A673 (cell line): Measurements from ENCODE around the gene F11R. TPM values are rescaled to one million over a fixed set of nuclear protein-coding genes. Genes with fewer than 3 reads are reported as not detected.
A peak's percentile ranks its signal among the peaks of the same experiment; 100 is the strongest.

ENCODE experiments used
- BruUV-seq: library from RNA; stranded (reverse); fragments of 400-500 nt; replicated peaks from 2 replicates; lab custom pipeline; 2021; lab: Mats Ljungman, UMichigan
- CTCF ChIA-PET: fragments of 300-600 bp; sonication (Branson Sonifier 250); formaldehyde crosslinking; loops from one replicate; lab custom pipeline; 2022; ENCODE audit warnings: antibody characterized with exemption; lab: Charles Lee
- POLR2A ChIA-PET: fragments of 300-600 bp; sonication (Branson Sonifier 250); formaldehyde crosslinking; loops from one replicate; lab custom pipeline; 2022; ENCODE audit warnings: antibody characterized with exemption; ENCODE audit not compliant: low non-redundant PET; lab: Charles Lee
- DNase-seq: peaks from one replicate; pipeline ENCODE4 v3.0.0-alpha.2; 2015; ENCODE audit warnings: low spot score
- H3K27ac ChIP-seq: fragments of 200-600 bp; sonication (generic); 2 replicates; pipeline ENCODE4 v1.5.1; 2016; ENCODE audit warnings: mixed run types, low read depth, mild to moderate bottlenecking, mixed read lengths, antibody characterized with exemption, low read length; ENCODE audit not compliant: poor library complexity, severe bottlenecking
- H3K27me3 ChIP-seq: fragments of 200-600 bp; sonication (generic); replicated peaks from 2 replicates; pipeline ENCODE4 v1.6.1; 2017; ENCODE audit warnings: mixed run types, low read depth, mild to moderate bottlenecking, mixed read lengths, antibody characterized with exemption, low read length; ENCODE audit not compliant: insufficient read depth, poor library complexity
- H3K36me3 ChIP-seq: fragments of 200-600 bp; sonication (generic); 2 replicates; pipeline ENCODE4 v1.6.1; 2016; ENCODE audit warnings: mixed run types, mild to moderate bottlenecking, mixed read lengths, antibody characterized with exemption, low read length; ENCODE audit not compliant: insufficient read depth, poor library complexity, severe bottlenecking
- H3K4me1 ChIP-seq: fragments of 200-600 bp; sonication (generic); 2 replicates; pipeline ENCODE4 v1.6.1; 2017; ENCODE audit warnings: mixed run types, mild to moderate bottlenecking, mixed read lengths, antibody characterized with exemption, low read length; ENCODE audit not compliant: insufficient read depth, poor library complexity, severe bottlenecking
- H3K4me3 ChIP-seq: fragments of 200-600 bp; sonication (generic); 2 replicates; pipeline ENCODE4 v1.5.1; 2016; ENCODE audit warnings: low read depth, mixed run types, mild to moderate bottlenecking, mixed read lengths, low read length; ENCODE audit not compliant: poor library complexity, severe bottlenecking
- H3K9me3 ChIP-seq: fragments of 200-600 bp; sonication (generic); 2 replicates; pipeline ENCODE4 v1.6.1; 2016; ENCODE audit warnings: mixed run types, low read depth, mild to moderate bottlenecking, mixed read lengths, antibody characterized with exemption, low read length; ENCODE audit not compliant: poor library complexity, severe bottlenecking
- CTCF ChIP-seq: fragments of 300-800, 200-600 bp; sonication (generic); conservative IDR thresholded peaks from 2 replicates; pipeline ENCODE4 v1.5.1; 2017; ENCODE audit warnings: low read depth, mild to moderate bottlenecking, antibody characterized with exemption, low read length, moderate library complexity, mixed read lengths
- EZH2 ChIP-seq: fragments of 200-600 bp; sonication (generic); IDR thresholded peaks from 2 replicates; pipeline ENCODE4 v1.6.1; 2017; ENCODE audit warnings: borderline replicate concordance, low read depth, mild to moderate bottlenecking, mixed read lengths, antibody characterized with exemption, low read length; ENCODE audit not compliant: poor library complexity, severe bottlenecking
- intact Hi-C: fragments of 100-400 bp; cut with micrococcal nuclease; formaldehyde crosslinking; loops from one replicate; pipeline ENCODE4 v1.10.0; 2022; ENCODE audit not compliant: unreplicated experiment
- total RNA-seq: library from RNA; stranded (reverse); gene quantifications from 2 replicates; pipeline ENCODE4 v1.2.3, GENCODE V29; 2021

The F11R gene
- total RNA-seq, 1 experiment from 2014 or later = 2.3 TPM

DNA sequence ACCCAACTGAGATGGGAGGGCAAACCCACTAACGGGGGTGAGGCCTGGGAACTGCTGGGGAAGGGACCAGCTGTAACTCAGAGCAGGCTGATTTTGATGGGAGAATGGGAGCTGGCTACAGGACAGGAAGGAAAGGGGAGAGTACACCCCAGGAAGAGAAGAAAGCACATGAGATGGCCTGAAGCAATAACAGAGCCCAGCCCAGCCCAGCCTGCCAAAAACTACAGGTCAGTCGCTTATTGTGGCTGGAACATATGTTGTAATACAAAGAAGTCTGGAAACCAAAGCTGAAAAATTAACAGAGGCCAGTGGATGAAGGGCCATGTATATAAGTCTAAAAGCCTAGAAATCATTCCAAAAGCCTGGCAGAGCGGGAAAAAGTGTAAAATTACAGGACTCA lies 67.9 kb downstream of the F11R start:
- POLR2A ChIA-PET = no interaction called here
- intact Hi-C loops = loop anchor here (5.0 kb wide), 1 partner anchor 226 kb away; no protein-coding TSS in a partner anchor

GRCh38 chr1:160952129-160952510 lies 68.8 kb downstream of the F11R start:
- Histone ChIP-seq H3K36me3 (no peaks in the 10 kb centered on the region), H3K27me3 (no peaks in the 10 kb centered on the region), H3K4me1 (no peaks in the 10 kb centered on the region), H3K4me3 (no peak overlapping the region), H3K27ac (no peak overlapping the region), H3K9me3 (no peaks in the 10 kb centered on the region)
- BruUV-seq = no TSS peak
- intact Hi-C loops = loop anchor here (5.0 kb wide), 1 partner anchor 225 kb away; no protein-coding TSS in a partner anchor
- POLR2A ChIA-PET = no interaction called here
- CTCF ChIA-PET = interaction anchor here (1.0 to 1.3 kb wide), 2 partner anchors 115 to 117 kb away, joined by 4 to 5 read pairs; no protein-coding TSS in a partner anchor
- no peak for DNase-seq
- no peak for TF ChIP-seq EZH2
- no peak for TF ChIP-seq CTCF

More for the DNA sequence above, 67.9 kb downstream of the F11R start:
- DNase-seq = no peak
- Histone ChIP-seq H3K4me3 (no peak overlapping the region), H3K27me3 (peaks cover 3% of the 10 kb centered on the region), H3K27ac (no peak overlapping the region), H3K9me3 (no peaks in the 10 kb centered on the region), H3K4me1 (no peaks in the 10 kb centered on the region), H3K36me3 (no peaks in the 10 kb centered on the region)
- TF ChIP-seq CTCF (no peak), EZH2 (no peak)
- BruUV-seq = no TSS peak
- CTCF ChIA-PET = no interaction called here

- no peaks in the 10 kb centered on the region for H3K4me1 ChIP-seq
- H3K4me3 ChIP-seq = no peak overlapping the region
- peak; percentile 72 for DNase-seq
- H3K36me3 ChIP-seq = no peaks in the 10 kb centered on the region
- BruUV-seq = no TSS peak
- no peaks in the 10 kb centered on the region for H3K27me3 ChIP-seq
- H3K27ac ChIP-seq = no peak overlapping the region
- intact Hi-C loops = loop anchor here (2.0 to 5.0 kb wide), 2 partner anchors 117 to 224 kb away; no protein-coding TSS in a partner anchor
- TF ChIP-seq CTCF = peak; percentile 89
- TF ChIP-seq EZH2 = no peak
- H3K9me3 ChIP-seq = no peaks in the 10 kb centered on the region
- POLR2A ChIA-PET = no interaction called here
- CTCF ChIA-PET = interaction anchor here (0.6 to 1.3 kb wide), 5 partner anchors 16 to 224 kb away, joined by 3 to 7 read pairs (median 4); no protein-coding TSS in a partner anchor
Observed at GRCh38 chr1:160951443-160952128, 69.4 kb downstream of the F11R start.
